HL-60 (cell line): ENCODE measurements around the gene GFRA4.

ENCODE experiments used
- DNase-seq, 2 experiments: peaks; one replicate each; pipeline ENCODE4 v3.0.0-alpha.2; 2010 to 2020; ENCODE audit warnings: low read depth in 1 of 2, low spot score in 1 of 2
- H3K27ac ChIP-seq: fragments of 250-450 bp; sonication (Bioruptor Pico); replicated peaks from 2 replicates; pipeline ENCODE4 v1.5.1; 2020; ENCODE audit warnings: mild to moderate bottlenecking, moderate library complexity
- H3K27me3 ChIP-seq: fragments of 250-450 bp; sonication (Bioruptor Pico); 2 replicates; pipeline ENCODE4 v1.5.1; 2021; ENCODE audit warnings: mild to moderate bottlenecking, moderate library complexity; ENCODE audit not compliant: insufficient read depth, poor library complexity, severe bottlenecking
- H3K4me3 ChIP-seq: replicated peaks from 2 replicates; pipeline ENCODE4 v1.5.1; 2011; ENCODE audit warnings: mild to moderate bottlenecking, control low read depth, low read length; ENCODE audit not compliant: insufficient read depth
- GABPA ChIP-seq: IDR thresholded peaks from 2 replicates; pipeline ENCODE4 v1.6.1; 2012; ENCODE audit warnings: low read depth
- POLR2AphosphoS5 ChIP-seq: IDR thresholded peaks from 2 replicates; pipeline ENCODE4 v1.6.1; 2012; ENCODE audit warnings: low read depth
- REST ChIP-seq: IDR thresholded peaks from 2 replicates; pipeline ENCODE4 v1.6.1; 2012; ENCODE audit warnings: low read depth; ENCODE audit not compliant: insufficient replicate concordance
- SPI1 ChIP-seq: IDR thresholded peaks from 2 replicates; pipeline ENCODE4 v1.6.1; 2012; ENCODE audit warnings: low read depth, mild to moderate bottlenecking, borderline replicate concordance
- TF ChIP-seq, protein P1 (sequence below): IDR thresholded peaks from one replicate; pipeline ENCODE4 v1.5.1; 2011; ENCODE audit warnings: low read length, control low read depth, inconsistent platforms; ENCODE audit not compliant: insufficient read depth

The GFRA4 gene

DNA sequence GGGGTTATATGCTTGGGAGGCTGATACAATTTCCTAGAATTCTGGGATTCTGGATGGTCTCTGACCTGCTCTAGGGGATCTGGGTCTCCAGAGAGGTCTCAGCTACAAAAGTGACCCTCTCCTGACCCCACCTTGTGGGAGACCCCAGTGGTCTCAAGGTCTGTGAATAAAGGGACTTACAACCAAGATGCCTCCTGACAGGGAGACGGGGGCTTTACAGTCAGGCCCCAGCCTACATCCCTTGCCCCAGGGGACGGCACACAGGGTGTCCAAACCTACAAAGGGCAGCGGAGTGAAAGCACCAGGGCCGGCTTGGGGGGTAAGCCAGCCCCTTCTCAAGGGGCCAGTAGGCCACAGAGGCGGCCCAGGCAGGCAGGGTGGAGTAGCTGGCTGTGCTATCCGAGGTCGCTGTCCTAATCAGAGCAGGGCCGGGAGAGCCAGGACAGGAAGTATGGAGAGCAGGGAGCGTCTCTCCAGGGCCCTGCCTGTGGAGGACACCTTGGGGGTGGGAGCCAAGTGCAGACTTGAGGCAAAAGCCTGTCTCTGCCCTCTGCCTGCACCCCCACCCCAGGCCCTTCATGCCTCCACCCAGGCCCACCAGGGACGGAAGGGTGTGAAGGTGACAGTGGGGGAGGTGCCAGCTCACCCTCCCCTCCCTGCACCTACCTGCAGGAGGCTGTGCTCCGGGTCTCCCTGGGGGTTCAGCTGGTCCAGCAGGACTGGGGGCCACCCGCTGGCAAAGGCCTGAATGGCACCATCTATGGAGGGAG lies 3.5 kb downstream of the GFRA4 start:
- Histone ChIP-seq H3K4me3 (no peak overlapping the region), H3K27me3 (peaks cover 34% of the 10 kb centered on the region), H3K27ac (no peak overlapping the region)
- DNase-seq, result no peak
- TF ChIP-seq POLR2AphosphoS5, result no peak
- TF ChIP-seq GABPA, result no peak
- TF ChIP-seq, protein P1, sequence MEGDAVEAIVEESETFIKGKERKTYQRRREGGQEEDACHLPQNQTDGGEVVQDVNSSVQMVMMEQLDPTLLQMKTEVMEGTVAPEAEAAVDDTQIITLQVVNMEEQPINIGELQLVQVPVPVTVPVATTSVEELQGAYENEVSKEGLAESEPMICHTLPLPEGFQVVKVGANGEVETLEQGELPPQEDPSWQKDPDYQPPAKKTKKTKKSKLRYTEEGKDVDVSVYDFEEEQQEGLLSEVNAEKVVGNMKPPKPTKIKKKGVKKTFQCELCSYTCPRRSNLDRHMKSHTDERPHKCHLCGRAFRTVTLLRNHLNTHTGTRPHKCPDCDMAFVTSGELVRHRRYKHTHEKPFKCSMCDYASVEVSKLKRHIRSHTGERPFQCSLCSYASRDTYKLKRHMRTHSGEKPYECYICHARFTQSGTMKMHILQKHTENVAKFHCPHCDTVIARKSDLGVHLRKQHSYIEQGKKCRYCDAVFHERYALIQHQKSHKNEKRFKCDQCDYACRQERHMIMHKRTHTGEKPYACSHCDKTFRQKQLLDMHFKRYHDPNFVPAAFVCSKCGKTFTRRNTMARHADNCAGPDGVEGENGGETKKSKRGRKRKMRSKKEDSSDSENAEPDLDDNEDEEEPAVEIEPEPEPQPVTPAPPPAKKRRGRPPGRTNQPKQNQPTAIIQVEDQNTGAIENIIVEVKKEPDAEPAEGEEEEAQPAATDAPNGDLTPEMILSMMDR, result no peak
- TF ChIP-seq REST, result no peak

GRCh38 chr20:3658716-3659491 lies 4.3 kb downstream of the GFRA4 start:
- peak; percentile 22 to 55 for DNase-seq
- TF ChIP-seq, protein P1, result no peak
- TF ChIP-seq GABPA, result no peak
- peak; percentile 54; the same call in 1 of the 2 replicates for TF ChIP-seq SPI1
- TF ChIP-seq REST, result no peak
- TF ChIP-seq POLR2AphosphoS5, result no peak
- H3K27me3 ChIP-seq, result peaks cover 31% of the 10 kb centered on the region
- no peak overlapping the region for H3K27ac ChIP-seq
- no peak overlapping the region for H3K4me3 ChIP-seq

DNA sequence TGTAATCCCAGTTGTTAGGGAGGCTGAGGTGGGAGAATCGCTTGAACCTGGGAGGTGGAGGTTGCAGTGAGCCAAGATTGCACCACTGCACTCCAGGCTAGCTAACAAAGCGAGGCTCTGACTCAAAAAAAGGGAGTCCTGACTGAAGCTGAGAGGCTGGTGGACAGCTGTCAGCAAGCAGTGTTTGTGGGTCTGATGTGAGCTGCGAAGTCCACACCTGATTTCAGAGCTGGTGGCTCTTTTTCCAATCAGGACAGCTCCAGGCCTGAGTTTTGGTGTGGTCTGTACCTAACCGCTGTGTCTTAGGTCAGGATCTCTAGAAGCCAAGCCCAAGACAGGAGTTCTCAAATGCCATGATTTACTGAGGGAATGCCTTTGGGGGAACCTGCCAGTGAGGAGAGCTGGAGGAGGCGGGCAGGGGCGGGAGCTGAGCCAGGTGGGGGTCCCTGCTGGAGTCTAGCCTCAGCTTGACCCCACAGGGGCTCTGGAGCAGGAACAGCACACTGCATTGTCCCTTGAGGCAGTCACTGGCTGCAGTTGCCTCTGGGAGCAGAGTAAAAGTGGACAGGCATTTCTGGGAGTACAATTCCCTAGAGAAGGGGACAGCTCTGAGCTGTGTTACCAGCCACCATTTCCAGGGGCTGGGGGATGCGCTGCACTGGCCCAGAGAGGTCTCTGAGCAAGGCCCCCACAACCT lies 5.0 kb downstream of the GFRA4 start:
- no peak overlapping the region for H3K4me3 ChIP-seq
- DNase-seq, result no peak
- H3K27me3 ChIP-seq, result peaks cover 28% of the 10 kb centered on the region
- TF ChIP-seq, protein P1, result no peak
- TF ChIP-seq SPI1 (no peak), POLR2AphosphoS5 (no peak), GABPA (no peak), REST (no peak)
- no peak overlapping the region for H3K27ac ChIP-seq
